GM23248 (cell line): ENCODE results near the gene DDX17.

Source experiments
- EZH2 ChIP-seq: fragments of 200-600 bp; sonication (generic); IDR thresholded peaks from 2 replicates; pipeline ENCODE4 v1.6.1; 2018; ENCODE audit warnings: antibody characterized with exemption, mild to moderate bottlenecking; ENCODE audit not compliant: insufficient read depth, poor library complexity, severe bottlenecking
- EZH2phosphoT487 ChIP-seq: fragments of 200-600 bp; sonication (generic); IDR thresholded peaks from 2 replicates; pipeline ENCODE4 v1.6.1; 2018; ENCODE audit warnings: antibody characterized with exemption, moderate library complexity, mild to moderate bottlenecking, low read depth; ENCODE audit not compliant: insufficient read depth

GRCh38 chr22:38523479-38523878 is 17.4 kb upstream of the DDX17 start:
- no peak for TF ChIP-seq EZH2
- no peak for TF ChIP-seq EZH2phosphoT487
